GM12892 (cell line): Measurements from ENCODE around the gene PPP6R2.

ENCODE experiments used
- DNase-seq: peaks from one replicate; pipeline ENCODE4 v3.0.0; 2011; ENCODE audit not compliant: insufficient read length
- FAIRE-seq: peaks from 2 replicates; lab custom pipeline; 2011; peaks lifted over from hg19 to GRCh38; lab: Jason Lieb, UNC
- POLR2A ChIP-seq: IDR thresholded peaks from 2 replicates; pipeline ENCODE4 v1.6.1; 2011; ENCODE audit warnings: low read depth, low read length, control low read depth
- POLR2AphosphoS5 ChIP-seq: IDR thresholded peaks from 2 replicates; pipeline ENCODE4 v1.6.1; 2011; ENCODE audit warnings: low read depth, low read length, control low read depth
- TAF1 ChIP-seq: IDR thresholded peaks from 2 replicates; pipeline ENCODE4 v1.6.1; 2011; ENCODE audit warnings: low read depth, mild to moderate bottlenecking, control low read depth, low read length, borderline replicate concordance

PPP6R2 gene

DNA sequence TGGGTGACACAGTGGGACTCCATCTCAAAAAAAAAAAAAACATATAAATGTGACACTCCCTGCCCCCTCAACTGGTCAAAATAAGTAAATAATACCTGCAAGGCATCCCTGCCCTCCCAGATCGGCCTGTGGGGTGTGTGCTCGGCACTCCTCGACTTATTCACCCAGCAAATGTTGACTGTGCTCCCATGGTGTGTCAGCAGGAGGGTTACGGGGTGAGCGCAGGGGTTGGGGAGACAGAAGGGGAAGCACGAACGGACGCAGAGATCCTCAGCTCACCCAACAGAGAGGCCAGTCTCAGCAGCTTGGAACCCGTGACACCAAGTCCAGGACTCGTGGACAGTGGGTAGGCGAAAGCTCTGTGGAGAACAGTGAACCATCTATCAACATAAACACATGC is 136.6 kb downstream of the PPP6R2 start:
- FAIRE-seq (no peak), DNase-seq (no peak)
- TF ChIP-seq POLR2AphosphoS5: no peak
- no peak for TF ChIP-seq POLR2A
- TF ChIP-seq TAF1: no peak

GRCh38 chr22:50481045-50481439 is 137.9 kb downstream of the PPP6R2 start:
- TF ChIP-seq POLR2A (no peak), POLR2AphosphoS5 (no peak), TAF1 (no peak)
- FAIRE-seq (no peak), DNase-seq (no peak)

DNA sequence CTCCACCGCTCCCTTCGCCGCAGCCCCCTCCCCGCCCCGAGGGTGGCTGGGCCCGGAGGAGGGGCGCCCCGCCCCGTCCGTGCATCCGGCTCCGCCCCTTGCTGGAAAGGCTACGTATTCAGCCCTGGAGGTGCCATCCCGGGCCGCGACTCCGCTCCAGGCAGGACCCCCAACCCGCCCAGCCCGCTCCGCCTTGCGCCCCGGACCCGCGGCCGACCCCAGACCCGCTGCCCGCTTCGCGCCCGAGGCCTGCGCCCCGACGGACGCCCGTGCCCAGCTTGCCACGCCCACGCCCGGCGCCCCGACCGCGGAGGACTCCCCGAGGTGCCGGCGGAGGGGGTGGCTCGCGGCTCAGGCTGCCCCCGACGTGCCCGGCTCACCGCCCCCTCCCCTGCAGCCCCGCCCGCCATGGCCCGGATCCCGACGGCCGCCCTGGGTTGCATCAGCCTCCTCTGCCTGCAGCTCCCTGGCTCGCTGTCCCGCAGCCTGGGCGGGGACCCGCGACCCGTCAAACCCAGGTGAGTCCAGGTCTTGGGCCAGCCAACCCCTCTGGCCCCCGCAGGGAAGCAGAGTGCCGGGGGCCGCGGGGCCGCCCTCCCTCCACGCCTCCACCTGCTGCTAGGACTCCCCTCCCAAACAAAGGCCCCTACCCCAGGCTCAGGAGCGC is 138.4 kb downstream of the PPP6R2 start, which contains the start of gene ADM2:
Gene ADM2 (plus strand): TSS at position 104 of the 667 bp plus-strand sequence. CDS start 305 bp downstream, at position 409.
- TF ChIP-seq TAF1 (no peak), POLR2AphosphoS5 (no peak), POLR2A (no peak)
- FAIRE-seq (no peak), DNase-seq (no peak)

- FAIRE-seq (no peak), DNase-seq (no peak)
- TF ChIP-seq TAF1 (no peak), POLR2AphosphoS5 (no peak), POLR2A (no peak)
Measured at GRCh38 chr22:50482107-50483074, 139.3 kb downstream of the PPP6R2 start.

- FAIRE-seq (no peak), DNase-seq (no peak)
- no peak for TF ChIP-seq POLR2AphosphoS5
- TF ChIP-seq POLR2A: no peak
- TF ChIP-seq TAF1: no peak
Measured at GRCh38 chr22:50483106-50483505, 140.0 kb downstream of the PPP6R2 start.

GRCh38 chr22:50483556-50483955 is 140.4 kb downstream of the PPP6R2 start:
- DNase-seq: no peak
- TF ChIP-seq POLR2A (no peak), POLR2AphosphoS5 (no peak), TAF1 (no peak)
- FAIRE-seq: no peak

DNA sequence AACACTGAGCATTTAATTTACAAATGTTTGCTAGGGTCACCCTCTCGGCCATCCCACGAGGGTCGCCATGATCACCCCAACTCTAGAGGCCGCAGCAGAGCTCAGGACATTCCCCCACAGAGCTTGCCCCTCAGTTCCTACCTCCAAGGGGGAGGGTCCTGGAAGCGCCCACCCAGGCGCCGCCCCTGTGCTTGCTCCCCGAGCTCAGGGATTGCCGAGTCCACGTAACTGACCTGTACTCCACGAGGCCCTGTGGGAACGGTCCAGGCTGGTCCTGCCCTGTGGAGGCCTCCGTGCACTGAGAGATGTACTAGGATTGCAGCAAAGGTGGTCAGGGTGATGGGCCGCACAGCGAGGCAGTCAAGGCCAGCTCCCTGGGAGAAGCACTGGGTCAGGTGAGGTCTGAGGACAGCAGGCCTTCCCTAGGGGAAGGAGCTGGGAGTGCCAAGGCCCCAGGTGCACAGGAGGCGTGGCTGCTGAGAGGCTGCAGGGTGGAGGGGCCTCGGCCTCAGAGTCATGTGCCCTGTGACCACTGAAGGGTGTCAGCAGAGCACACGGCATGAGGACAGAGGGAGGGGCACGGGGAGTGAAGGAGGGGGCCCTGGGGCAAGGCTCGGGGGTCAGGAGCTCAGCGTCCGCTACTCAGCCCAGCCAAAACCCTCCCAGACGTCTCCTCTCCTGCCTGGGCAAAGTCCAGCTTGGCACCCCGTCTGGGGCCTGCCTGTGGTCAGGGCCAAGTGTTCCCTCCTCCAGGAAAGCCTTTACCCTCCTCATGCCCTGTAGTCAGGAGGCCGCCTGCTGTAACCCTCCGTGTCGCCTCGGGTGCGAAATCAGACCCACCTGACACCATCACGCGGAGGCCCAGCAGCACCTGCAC is 141.1 kb downstream of the PPP6R2 start:
- DNase-seq (no peak), FAIRE-seq (no peak)
- TF ChIP-seq TAF1 (no peak), POLR2AphosphoS5 (no peak), POLR2A (no peak)

GRCh38 chr22:50485221-50486131 is 142.3 kb downstream of the PPP6R2 start:
- FAIRE-seq (no peak), DNase-seq (no peak)
- no peak for TF ChIP-seq TAF1
- no peak for TF ChIP-seq POLR2A
- no peak for TF ChIP-seq POLR2AphosphoS5

DNA sequence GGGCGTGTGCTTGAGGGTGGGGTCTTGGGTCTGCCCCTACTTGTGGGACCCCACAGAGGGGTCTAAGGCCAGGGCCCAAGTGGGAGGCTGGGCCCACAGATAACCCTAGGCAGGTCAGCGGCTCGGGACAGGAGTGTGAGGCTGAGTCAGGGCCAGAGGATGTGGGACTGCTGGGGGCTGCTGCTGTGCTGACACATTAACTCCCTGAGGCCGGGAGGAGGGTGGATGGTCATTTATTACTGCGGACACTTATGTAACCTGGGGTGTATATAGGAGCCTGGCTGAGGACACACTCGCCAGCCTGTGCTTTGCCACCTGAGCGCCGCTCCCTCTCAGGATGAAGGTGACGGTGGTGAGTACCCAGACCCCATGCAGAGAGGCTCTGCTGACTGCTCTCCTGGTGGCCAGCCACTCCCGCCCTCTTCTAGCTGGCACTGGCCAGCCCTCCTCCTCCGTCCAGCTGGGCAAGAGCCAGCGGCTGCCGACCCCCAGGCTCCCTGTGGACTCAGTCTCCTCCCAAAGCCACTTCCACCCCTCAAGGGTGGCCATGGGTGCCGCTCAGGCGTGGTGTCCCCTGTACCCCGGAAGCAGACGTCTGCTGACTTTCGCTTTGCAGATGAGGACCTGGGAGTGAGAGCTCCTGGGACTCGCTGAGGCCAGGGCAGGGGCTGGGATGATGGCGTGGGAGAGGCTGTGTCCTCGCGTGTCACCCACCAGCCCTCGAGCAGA is 143.6 kb downstream of the PPP6R2 start, which contains the start of gene MIOX:
Gene MIOX (plus strand): TSS at position 299 of the 729 bp plus-strand sequence. CDS start 39 bp downstream, at position 338.
- FAIRE-seq: no peak
- TF ChIP-seq POLR2A: no peak
- no peak for TF ChIP-seq TAF1
- no peak for TF ChIP-seq POLR2AphosphoS5

More for the DNA sequence above, 143.6 kb downstream of the PPP6R2 start, which contains the start of gene MIOX:
- DNase-seq: no peak
